PFSK-1 (cell line): ENCODE data around the gene XCL2.
"Not testable (repeated sequence)": the region's sequence is repeated elsewhere in the genome, so short reads cannot be mapped to it uniquely, and the experiment has no call there.

ENCODE experiments used
- POLR2AphosphoS5 ChIP-seq: IDR thresholded peaks from 2 replicates; pipeline ENCODE4 v1.6.1; 2012; ENCODE audit warnings: low read depth, mild to moderate bottlenecking, control low read depth, low read length, moderate library complexity
- REST ChIP-seq, 2 experiments: IDR thresholded peaks; 2 replicates each; pipeline versions ENCODE4 v1.6.1 to v1.8.0; 2011 to 2012; ENCODE audit warnings: low read depth in 2 of 2, low read length in 2 of 2, control low read depth in 1 of 2, inconsistent platforms in 1 of 2, mild to moderate bottlenecking in 1 of 2, moderate library complexity in 1 of 2; ENCODE audit not compliant: insufficient read depth in 1 of 2
- TAF1 ChIP-seq: IDR thresholded peaks from 2 replicates; pipeline ENCODE4 v1.6.1; 2012; ENCODE audit warnings: low read length, control low read depth, borderline replicate concordance; ENCODE audit not compliant: insufficient read depth

DNA sequence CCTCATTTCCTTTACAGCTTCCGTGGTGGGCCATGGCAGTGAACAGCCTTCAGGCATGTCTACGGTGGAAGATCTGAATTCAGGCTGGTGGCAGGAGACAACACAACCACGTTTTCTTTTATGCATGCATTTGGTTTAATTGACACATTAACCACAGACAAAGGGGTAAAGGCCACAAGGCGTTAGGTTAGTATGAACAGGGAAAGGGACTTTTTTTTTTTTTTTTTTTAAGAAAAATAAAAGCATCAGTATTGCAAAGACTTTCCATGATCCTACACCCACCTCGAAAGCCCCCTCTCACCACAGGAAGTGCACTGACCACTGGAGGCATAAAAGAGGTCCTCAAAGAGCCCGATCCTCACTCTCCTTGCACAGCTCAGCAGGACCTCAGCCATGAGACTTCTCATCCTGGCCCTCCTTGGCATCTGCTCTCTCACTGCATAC, 32.5 kb upstream of the XCL2 start, which contains the start of gene XCL1:
- TF ChIP-seq REST (IDR thresholded peaks at IDR 0.05; ENCODE audit: insufficient read depth in 1 of 2, low read depth in 2 of 2, low read length in 2 of 2); TAF1; POLR2AphosphoS5: not testable (repeated sequence)
